WTC11 (cell line): ENCODE results near the gene NDOR1. TPM values are rescaled to one million over a fixed set of nuclear protein-coding genes. Genes with fewer than 3 reads are reported as not detected.

ENCODE experiments used
- ATAC-seq: fragments of 200-7000 bp; cut with Tn5 transposase; 2 replicates; pipeline ENCODE4 v1.10.0; 2021; ENCODE audit warnings: mild to moderate bottlenecking, moderate library complexity
- CTCF ChIA-PET: fragments of 300-600 bp; sonication (Branson Sonifier 250); formaldehyde crosslinking; loops from one replicate; lab custom pipeline; 2021; ENCODE audit warnings: antibody characterized with exemption; lab: Charles Lee
- POLR2A ChIA-PET: fragments of 350-600 bp; sonication (Branson Sonifier 250); formaldehyde crosslinking; loops from one replicate; lab custom pipeline; 2021; ENCODE audit warnings: antibody characterized with exemption; lab: Charles Lee
- DNase-seq: peaks from one replicate; pipeline ENCODE4 v3.0.0; 2021; ENCODE audit warnings: low spot score
- H3K27ac Mint-ChIP-seq: 2 replicates; pipeline ENCODE4 v1.8.0; 2021; ENCODE audit warnings: mixed read lengths
- H3K27me3 Mint-ChIP-seq: 2 replicates; pipeline ENCODE4 v1.8.0; 2021; ENCODE audit warnings: low read depth, mild to moderate bottlenecking, moderate library complexity, mixed read lengths
- H3K36me3 Mint-ChIP-seq: 2 replicates; pipeline ENCODE4 v1.8.0; 2021; ENCODE audit warnings: mixed read lengths
- H3K4me1 Mint-ChIP-seq: 2 replicates; pipeline ENCODE4 v1.8.0; 2022; ENCODE audit warnings: mixed read lengths
- H3K4me3 Mint-ChIP-seq: 2 replicates; pipeline ENCODE4 v1.8.0; 2021; ENCODE audit warnings: mild to moderate bottlenecking, moderate library complexity, mixed read lengths
- H3K9me3 Mint-ChIP-seq: 2 replicates; pipeline ENCODE4 v1.8.0; 2021; ENCODE audit warnings: mixed read lengths
- CBFB ChIP-seq: sonication (generic); formaldehyde crosslinking; IDR thresholded peaks from 2 replicates; pipeline ENCODE4 v1.8.1; 2022; ENCODE audit warnings: mild to moderate bottlenecking, low read depth, missing genetic modification reagents
- ETV6 ChIP-seq: sonication (generic); formaldehyde crosslinking; IDR thresholded peaks from 2 replicates; pipeline ENCODE4 v1.8.1; 2022; ENCODE audit warnings: mild to moderate bottlenecking, missing genetic modification reagents
- FOXJ3 ChIP-seq: sonication (generic); formaldehyde crosslinking; IDR thresholded peaks from 2 replicates; pipeline ENCODE4 v1.9.0; 2021; ENCODE audit warnings: missing genetic modification reagents, mild to moderate bottlenecking, borderline replicate concordance
- GABPB1 ChIP-seq: sonication (generic); formaldehyde crosslinking; IDR thresholded peaks from 2 replicates; pipeline ENCODE4 v1.8.1; 2023; ENCODE audit warnings: mild to moderate bottlenecking, missing genetic modification reagents
- HMGA2 ChIP-seq: fragments of 250-450 bp; sonication (Bioruptor Pico); IDR thresholded peaks from 2 replicates; pipeline ENCODE4 v1.4.0; 2021; ENCODE audit warnings: mild to moderate bottlenecking, moderate library complexity
- IRF2 ChIP-seq: sonication (generic); formaldehyde crosslinking; IDR thresholded peaks from 2 replicates; pipeline ENCODE4 v1.8.0; 2022; ENCODE audit warnings: low read depth, missing genetic modification reagents, borderline replicate concordance
- RORB ChIP-seq: fragments of 250-450 bp; sonication (Bioruptor Pico); IDR thresholded peaks from 2 replicates; pipeline ENCODE4 v1.9.0; 2021; ENCODE audit warnings: mild to moderate bottlenecking
- SMAD4 ChIP-seq: sonication (generic); formaldehyde crosslinking; IDR thresholded peaks from 2 replicates; pipeline ENCODE4 v1.8.0; 2022; ENCODE audit warnings: mild to moderate bottlenecking, missing genetic modification reagents
- TP53 ChIP-seq: sonication (generic); formaldehyde crosslinking; IDR thresholded peaks from 2 replicates; pipeline ENCODE4 v1.8.1; 2023; ENCODE audit warnings: mild to moderate bottlenecking, missing genetic modification reagents
- ZNF423 ChIP-seq: fragments of 250-450 bp; sonication (Bioruptor Pico); IDR thresholded peaks from 2 replicates; pipeline ENCODE4 v2.1.2; 2022; ENCODE audit warnings: mild to moderate bottlenecking, moderate library complexity
- ZNF671 ChIP-seq: fragments of 250-450 bp; sonication (Bioruptor Pico); IDR thresholded peaks from 2 replicates; pipeline ENCODE4 v1.8.0; 2021; ENCODE audit warnings: mild to moderate bottlenecking
- total RNA-seq: library from RNA; stranded (reverse); gene quantifications from 3 replicates; pipeline ENCODE4 v1.2.3, GENCODE V29; 2021
- TF ChIP-seq, protein P1 (sequence below): fragments of 250-450 bp; sonication (Bioruptor Pico); conservative IDR thresholded peaks from 2 replicates; pipeline ENCODE4 v1.9.0; 2021; ENCODE audit warnings: mild to moderate bottlenecking
- TF ChIP-seq, protein P2 (sequence below): sonication (generic); formaldehyde crosslinking; IDR thresholded peaks from 2 replicates; pipeline ENCODE4 v1.8.0; 2023; ENCODE audit warnings: missing genetic modification reagents
- TF ChIP-seq, protein P3 (sequence below): sonication (generic); formaldehyde crosslinking; conservative IDR thresholded peaks from 2 replicates; pipeline ENCODE4 v1.8.1; 2023; ENCODE audit warnings: mild to moderate bottlenecking, low read depth, missing genetic modification reagents, moderate library complexity
- TF ChIP-seq, protein P4 (sequence below): sonication (generic); formaldehyde crosslinking; conservative IDR thresholded peaks from 2 replicates; pipeline ENCODE4 v1.8.1; 2022; ENCODE audit warnings: mild to moderate bottlenecking, missing genetic modification reagents
- TF ChIP-seq, protein P5 (sequence below): sonication (generic); formaldehyde crosslinking; IDR thresholded peaks from 2 replicates; pipeline ENCODE4 v1.8.1; 2023; ENCODE audit warnings: mild to moderate bottlenecking, missing genetic modification reagents
- TF ChIP-seq, protein P6 (sequence below): sonication (generic); formaldehyde crosslinking; IDR thresholded peaks from 2 replicates; pipeline ENCODE4 v1.8.1; 2023; ENCODE audit warnings: mild to moderate bottlenecking, moderate library complexity, missing genetic modification reagents
- TF ChIP-seq, protein P7 (sequence below): sonication (generic); formaldehyde crosslinking; IDR thresholded peaks from 2 replicates; pipeline ENCODE4 v1.8.0; 2022; ENCODE audit warnings: mild to moderate bottlenecking, missing genetic modification reagents
- TF ChIP-seq, protein P8 (sequence below): fragments of 250-450 bp; sonication (Bioruptor Pico); IDR thresholded peaks from 2 replicates; pipeline ENCODE4 v1.9.0; 2021; ENCODE audit warnings: moderate library complexity, mild to moderate bottlenecking, inconsistent platforms, borderline replicate concordance
- TF ChIP-seq, protein P9 (sequence below): sonication (generic); formaldehyde crosslinking; IDR thresholded peaks from 2 replicates; pipeline ENCODE4 v1.8.0; 2022; ENCODE audit warnings: mild to moderate bottlenecking, missing genetic modification reagents
- TF ChIP-seq, protein P10 (sequence below): sonication (generic); formaldehyde crosslinking; IDR thresholded peaks from 2 replicates; pipeline ENCODE4 v1.8.1; 2022; ENCODE audit warnings: missing genetic modification reagents, borderline replicate concordance

The NDOR1 gene
- total RNA-seq, 1 experiment from 2014 or later = 49.0 TPM

DNA sequence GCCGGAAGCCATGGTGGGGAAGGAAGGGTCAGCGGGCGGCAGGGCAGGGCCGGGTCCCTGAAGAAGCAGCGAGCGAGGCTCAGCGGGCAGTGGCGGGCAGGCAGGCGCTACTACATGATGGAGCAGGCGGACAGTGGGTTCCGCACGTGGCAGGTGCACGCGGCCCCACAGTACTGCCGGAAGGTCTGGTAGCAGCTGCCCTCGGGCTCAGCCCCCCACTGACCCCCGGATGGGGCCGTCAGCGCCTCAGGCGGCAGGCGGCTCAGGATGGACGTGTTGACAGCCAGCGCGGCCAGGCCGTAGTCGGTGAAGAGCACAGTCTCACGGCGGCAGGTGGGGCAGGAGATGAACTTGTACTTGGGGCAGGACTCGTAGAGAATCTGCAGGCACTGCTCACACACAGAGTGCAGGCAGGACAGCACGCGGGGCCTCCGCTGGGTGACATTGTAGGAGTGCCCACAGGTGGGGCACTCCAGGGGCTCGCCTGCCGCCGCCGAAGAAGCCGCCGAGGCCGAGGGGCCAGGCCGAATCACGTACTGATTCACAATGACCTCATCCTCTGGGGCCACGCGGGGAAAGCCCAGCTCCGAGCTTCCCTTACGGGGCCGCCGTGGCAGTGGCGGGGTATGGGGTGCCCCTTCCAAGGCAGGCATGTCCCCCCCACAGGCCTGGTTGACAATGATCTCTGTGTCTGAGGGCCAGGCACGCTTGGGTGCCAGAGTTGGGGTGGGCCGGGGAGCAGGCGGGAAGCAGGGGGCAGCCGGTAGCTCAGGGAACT is 15.0 kb downstream of the NDOR1 start (continued):
- TF ChIP-seq, protein P1, sequence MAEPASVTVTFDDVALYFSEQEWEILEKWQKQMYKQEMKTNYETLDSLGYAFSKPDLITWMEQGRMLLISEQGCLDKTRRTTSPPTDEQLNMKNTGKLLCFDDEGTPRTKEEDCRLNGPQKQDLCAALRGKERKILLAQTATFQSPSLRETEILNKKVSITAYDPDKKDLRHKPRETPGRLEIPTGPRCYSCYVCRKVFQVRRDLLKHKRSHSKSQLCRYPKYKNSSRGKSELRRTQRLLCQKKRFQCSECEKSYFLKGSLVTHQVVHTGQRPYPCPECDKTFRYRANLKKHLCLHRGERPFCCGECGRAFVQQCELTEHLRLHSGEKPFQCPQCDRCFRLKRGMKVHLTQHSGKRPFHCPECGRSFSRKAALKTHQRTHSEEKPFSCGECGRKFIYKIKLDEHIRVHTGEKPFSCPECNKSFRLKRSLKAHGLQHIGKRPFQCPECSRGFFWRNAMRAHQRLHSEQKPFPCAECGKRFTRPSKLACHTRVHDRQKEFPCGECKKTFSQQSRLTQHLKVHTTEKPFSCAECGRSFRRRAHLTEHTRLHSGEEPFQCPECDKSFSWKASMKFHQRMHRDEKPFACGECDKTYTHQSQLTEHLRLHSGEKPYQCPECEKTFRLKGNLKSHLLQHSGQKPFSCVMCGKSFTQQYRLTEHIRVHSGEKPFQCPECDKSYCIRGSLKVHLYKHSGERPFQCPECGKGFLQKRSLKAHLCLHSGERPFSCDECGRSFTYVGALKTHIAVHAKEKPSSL = no peak
- TF ChIP-seq ZNF423 (CRISPR knock-in tag) (no peak), ZNF671 (no peak), RORB (CRISPR knock-in tag) (no peak)
- TF ChIP-seq, protein P2, sequence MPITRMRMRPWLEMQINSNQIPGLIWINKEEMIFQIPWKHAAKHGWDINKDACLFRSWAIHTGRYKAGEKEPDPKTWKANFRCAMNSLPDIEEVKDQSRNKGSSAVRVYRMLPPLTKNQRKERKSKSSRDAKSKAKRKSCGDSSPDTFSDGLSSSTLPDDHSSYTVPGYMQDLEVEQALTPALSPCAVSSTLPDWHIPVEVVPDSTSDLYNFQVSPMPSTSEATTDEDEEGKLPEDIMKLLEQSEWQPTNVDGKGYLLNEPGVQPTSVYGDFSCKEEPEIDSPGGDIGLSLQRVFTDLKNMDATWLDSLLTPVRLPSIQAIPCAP (CRISPR knock-in tag) = no peak
- TF ChIP-seq, all 79 proteins: peak for 0

DNA sequence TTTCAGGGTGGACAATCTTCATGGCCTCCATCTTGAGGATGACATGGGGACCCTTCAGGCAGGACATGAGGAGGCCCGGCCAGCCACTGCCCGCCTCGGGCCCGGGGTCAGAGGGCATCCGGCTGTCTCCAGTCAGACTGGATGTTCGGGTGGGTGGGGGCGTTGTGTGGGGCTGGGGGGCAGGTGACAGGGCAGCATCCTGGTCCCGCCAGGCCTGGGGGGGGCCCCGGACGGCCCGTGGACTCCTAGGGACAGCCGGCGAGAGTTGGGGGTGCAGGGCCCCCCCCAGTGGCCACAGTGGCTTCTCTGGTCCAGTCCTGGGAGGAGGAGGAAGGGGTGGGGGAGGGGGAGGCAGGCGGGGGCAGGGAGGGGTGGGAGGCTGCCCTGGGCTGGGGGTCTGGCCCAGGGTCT is 15.6 kb downstream of the NDOR1 start:
- Mint-ChIP-seq H3K9me3 (no peaks in the 10 kb centered on the region), H3K27me3 (no peaks in the 10 kb centered on the region), H3K36me3 (no peaks in the 10 kb centered on the region), H3K4me3 (peak overlapping the region; percentile 18; the same call in 1 of the 2 replicates), H3K4me1 (peaks cover 4% of the 10 kb centered on the region; the same call in 1 of the 2 replicates), H3K27ac (no peak overlapping the region)
- ATAC-seq (no peak), DNase-seq (no peak)
- CTCF ChIA-PET = interaction anchor here (0.6 to 8.9 kb wide), 8 partner anchors 15 to 186 kb away, joined by 3 to 143 read pairs (median 9); partner anchors contain the start of genes SAPCD2 and TPRN
- POLR2A ChIA-PET = no interaction called here
- no peak for TF ChIP-seq CBFB (CRISPR knock-in tag)
- TF ChIP-seq, protein P3, sequence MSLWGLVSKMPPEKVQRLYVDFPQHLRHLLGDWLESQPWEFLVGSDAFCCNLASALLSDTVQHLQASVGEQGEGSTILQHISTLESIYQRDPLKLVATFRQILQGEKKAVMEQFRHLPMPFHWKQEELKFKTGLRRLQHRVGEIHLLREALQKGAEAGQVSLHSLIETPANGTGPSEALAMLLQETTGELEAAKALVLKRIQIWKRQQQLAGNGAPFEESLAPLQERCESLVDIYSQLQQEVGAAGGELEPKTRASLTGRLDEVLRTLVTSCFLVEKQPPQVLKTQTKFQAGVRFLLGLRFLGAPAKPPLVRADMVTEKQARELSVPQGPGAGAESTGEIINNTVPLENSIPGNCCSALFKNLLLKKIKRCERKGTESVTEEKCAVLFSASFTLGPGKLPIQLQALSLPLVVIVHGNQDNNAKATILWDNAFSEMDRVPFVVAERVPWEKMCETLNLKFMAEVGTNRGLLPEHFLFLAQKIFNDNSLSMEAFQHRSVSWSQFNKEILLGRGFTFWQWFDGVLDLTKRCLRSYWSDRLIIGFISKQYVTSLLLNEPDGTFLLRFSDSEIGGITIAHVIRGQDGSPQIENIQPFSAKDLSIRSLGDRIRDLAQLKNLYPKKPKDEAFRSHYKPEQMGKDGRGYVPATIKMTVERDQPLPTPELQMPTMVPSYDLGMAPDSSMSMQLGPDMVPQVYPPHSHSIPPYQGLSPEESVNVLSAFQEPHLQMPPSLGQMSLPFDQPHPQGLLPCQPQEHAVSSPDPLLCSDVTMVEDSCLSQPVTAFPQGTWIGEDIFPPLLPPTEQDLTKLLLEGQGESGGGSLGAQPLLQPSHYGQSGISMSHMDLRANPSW (CRISPR knock-in tag) = no peak
- no peak for TF ChIP-seq IRF2
- TF ChIP-seq, protein P4, sequence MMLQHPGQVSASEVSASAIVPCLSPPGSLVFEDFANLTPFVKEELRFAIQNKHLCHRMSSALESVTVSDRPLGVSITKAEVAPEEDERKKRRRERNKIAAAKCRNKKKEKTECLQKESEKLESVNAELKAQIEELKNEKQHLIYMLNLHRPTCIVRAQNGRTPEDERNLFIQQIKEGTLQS (CRISPR knock-in tag) = no peak
- TF ChIP-seq SMAD4 (CRISPR knock-in tag) = no peak
- TF ChIP-seq, protein P5, sequence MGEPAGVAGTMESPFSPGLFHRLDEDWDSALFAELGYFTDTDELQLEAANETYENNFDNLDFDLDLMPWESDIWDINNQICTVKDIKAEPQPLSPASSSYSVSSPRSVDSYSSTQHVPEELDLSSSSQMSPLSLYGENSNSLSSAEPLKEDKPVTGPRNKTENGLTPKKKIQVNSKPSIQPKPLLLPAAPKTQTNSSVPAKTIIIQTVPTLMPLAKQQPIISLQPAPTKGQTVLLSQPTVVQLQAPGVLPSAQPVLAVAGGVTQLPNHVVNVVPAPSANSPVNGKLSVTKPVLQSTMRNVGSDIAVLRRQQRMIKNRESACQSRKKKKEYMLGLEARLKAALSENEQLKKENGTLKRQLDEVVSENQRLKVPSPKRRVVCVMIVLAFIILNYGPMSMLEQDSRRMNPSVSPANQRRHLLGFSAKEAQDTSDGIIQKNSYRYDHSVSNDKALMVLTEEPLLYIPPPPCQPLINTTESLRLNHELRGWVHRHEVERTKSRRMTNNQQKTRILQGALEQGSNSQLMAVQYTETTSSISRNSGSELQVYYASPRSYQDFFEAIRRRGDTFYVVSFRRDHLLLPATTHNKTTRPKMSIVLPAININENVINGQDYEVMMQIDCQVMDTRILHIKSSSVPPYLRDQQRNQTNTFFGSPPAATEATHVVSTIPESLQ (CRISPR knock-in tag) = no peak
- TF ChIP-seq, protein P6, sequence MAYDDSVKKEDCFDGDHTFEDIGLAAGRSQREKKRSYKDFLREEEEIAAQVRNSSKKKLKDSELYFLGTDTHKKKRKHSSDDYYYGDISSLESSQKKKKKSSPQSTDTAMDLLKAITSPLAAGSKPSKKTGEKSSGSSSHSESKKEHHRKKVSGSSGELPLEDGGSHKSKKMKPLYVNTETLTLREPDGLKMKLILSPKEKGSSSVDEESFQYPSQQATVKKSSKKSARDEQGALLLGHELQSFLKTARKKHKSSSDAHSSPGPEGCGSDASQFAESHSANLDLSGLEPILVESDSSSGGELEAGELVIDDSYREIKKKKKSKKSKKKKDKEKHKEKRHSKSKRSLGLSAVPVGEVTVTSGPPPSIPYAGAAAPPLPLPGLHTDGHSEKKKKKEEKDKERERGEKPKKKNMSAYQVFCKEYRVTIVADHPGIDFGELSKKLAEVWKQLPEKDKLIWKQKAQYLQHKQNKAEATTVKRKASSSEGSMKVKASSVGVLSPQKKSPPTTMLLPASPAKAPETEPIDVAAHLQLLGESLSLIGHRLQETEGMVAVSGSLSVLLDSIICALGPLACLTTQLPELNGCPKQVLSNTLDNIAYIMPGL (CRISPR knock-in tag) = no peak
- TF ChIP-seq, protein P7, sequence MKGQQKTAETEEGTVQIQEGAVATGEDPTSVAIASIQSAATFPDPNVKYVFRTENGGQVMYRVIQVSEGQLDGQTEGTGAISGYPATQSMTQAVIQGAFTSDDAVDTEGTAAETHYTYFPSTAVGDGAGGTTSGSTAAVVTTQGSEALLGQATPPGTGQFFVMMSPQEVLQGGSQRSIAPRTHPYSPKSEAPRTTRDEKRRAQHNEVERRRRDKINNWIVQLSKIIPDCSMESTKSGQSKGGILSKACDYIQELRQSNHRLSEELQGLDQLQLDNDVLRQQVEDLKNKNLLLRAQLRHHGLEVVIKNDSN (CRISPR knock-in tag) = no peak
- TF ChIP-seq, protein P8, sequence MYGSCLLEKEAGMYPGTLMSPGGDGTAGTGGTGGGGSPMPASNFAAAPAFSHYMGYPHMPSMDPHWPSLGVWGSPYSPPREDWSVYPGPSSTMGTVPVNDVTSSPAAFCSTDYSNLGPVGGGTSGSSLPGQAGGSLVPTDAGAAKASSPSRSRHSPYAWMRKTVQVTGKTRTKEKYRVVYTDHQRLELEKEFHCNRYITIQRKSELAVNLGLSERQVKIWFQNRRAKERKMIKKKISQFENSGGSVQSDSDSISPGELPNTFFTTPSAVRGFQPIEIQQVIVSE (CRISPR knock-in tag) = no peak
- TF ChIP-seq, protein P9, sequence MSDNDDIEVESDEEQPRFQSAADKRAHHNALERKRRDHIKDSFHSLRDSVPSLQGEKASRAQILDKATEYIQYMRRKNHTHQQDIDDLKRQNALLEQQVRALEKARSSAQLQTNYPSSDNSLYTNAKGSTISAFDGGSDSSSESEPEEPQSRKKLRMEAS (CRISPR knock-in tag) = no peak
- no peak for TF ChIP-seq HMGA2
- TF ChIP-seq, protein P10, sequence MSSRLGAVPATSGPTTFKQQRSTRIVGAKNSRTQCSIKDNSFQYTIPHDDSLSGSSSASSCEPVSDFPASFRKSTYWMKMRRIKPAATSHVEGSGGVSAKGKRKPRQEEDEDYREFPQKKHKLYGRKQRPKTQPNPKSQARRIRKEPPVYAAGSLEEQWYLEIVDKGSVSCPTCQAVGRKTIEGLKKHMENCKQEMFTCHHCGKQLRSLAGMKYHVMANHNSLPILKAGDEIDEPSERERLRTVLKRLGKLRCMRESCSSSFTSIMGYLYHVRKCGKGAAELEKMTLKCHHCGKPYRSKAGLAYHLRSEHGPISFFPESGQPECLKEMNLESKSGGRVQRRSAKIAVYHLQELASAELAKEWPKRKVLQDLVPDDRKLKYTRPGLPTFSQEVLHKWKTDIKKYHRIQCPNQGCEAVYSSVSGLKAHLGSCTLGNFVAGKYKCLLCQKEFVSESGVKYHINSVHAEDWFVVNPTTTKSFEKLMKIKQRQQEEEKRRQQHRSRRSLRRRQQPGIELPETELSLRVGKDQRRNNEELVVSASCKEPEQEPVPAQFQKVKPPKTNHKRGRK (CRISPR knock-in tag) = no peak
- no peak for TF ChIP-seq GABPB1
- no peak for TF ChIP-seq TP53 (CRISPR knock-in tag)
- TF ChIP-seq FOXJ3 = no peak
- TF ChIP-seq, protein P2 (CRISPR knock-in tag) = no peak
- TF ChIP-seq ETV6 (CRISPR knock-in tag) = no peak
